Occipital lobe (tissue), 3 donors: ENCODE measurements around the gene CYP2C9. TPM values are rescaled to one million over a fixed set of nuclear protein-coding genes. Genes with fewer than 3 reads are reported as not detected.

Source experiments
- DNase-seq: peaks from one replicate; lab custom pipeline; 2025; lab: John Stamatoyannopoulos, UW
- small RNA-seq: library from RNA; depleted of rRNA; stranded (forward); fragments of <200 nt; gene quantifications from one replicate; pipeline ENCODE3, GENCODE V24; 2014
- total RNA-seq: library from RNA; depleted of rRNA; stranded (reverse); fragments of >200 nt; gene quantifications from one replicate; pipeline ENCODE4 v1.2.3, GENCODE V29; 2014

The CYP2C9 gene
- total RNA-seq, 1 donor from 2014 or later, result not detected

DNA sequence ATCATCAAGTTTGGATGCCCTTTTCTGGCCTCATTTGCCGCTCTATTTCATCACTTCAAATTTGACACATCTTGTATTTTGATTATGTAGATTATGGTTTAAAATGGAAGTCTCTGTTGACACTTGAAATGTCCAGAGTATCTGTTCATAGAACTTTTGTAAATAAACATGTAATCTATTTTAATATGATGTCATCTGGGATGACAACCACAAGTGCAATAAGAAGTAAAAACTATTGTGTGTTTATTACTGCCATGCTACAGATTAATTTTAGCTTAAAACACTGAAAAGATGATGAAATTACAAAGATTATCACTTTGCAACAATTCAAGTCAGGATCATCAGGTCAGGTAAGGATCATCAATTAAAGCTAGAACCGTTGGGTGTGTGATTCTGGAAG lies 100.8 kb downstream of the CYP2C9 start:
- no peak for DNase-seq

Small RNA genes lying within 50 kb of the gene (small RNA-seq; reads per million reads assigned to genes)
- not detected for gene CYP2C60P

Other genes with a start within 250 kb of the CYP2C9 start
- gene CYP2C19, start 176.0 kb upstream of the CYP2C9 start, total RNA-seq, result 0.16 TPM
- gene CYP2C8, start 130.8 kb downstream of the CYP2C9 start, total RNA-seq, result 3.4 TPM